H1 (cell line): ENCODE data around the gene CA9. TPM values are rescaled to one million over a fixed set of nuclear protein-coding genes. Genes with fewer than 3 reads are reported as not detected.

ENCODE experiments used
- CTCF ChIA-PET: fragments of 300-600 bp; sonication (Branson Sonifier 250); formaldehyde crosslinking; loops from one replicate; lab custom pipeline; 2021; ENCODE audit not compliant: partially characterized antibody; lab: Charles Lee
- POLR2A ChIA-PET: fragments of 300-600 bp; sonication (Branson Sonifier 250); formaldehyde crosslinking; loops from one replicate; lab custom pipeline; 2021; ENCODE audit warnings: inconsistent platforms; ENCODE audit not compliant: partially characterized antibody; lab: Charles Lee
- DNase-seq, 2 experiments: peaks; one replicate each; pipeline versions ENCODE4 v3.0.0 to v3.0.0-alpha.2; 2010 to 2022; ENCODE audit warnings: low spot score in 2 of 2, low read depth in 1 of 2, mixed read lengths in 1 of 2
- FAIRE-seq: peaks from 2 replicates; lab custom pipeline; 2011; peaks lifted over from hg19 to GRCh38; lab: Jason Lieb, UNC
- H2AFZ ChIP-seq: 2 replicates; pipeline ENCODE4 v1.8.1; 2012; ENCODE audit warnings: low read length, inconsistent platforms
- H2AK5ac ChIP-seq: 2 replicates; pipeline ENCODE4 v1.6.1; 2013; ENCODE audit warnings: low read depth, low read length
- H2BK120ac ChIP-seq: replicated peaks from 2 replicates; pipeline ENCODE3; 2013; ENCODE audit warnings: low read depth, low read length, inconsistent platforms
- H2BK12ac ChIP-seq: 2 replicates; pipeline ENCODE4 v1.6.1; 2013; ENCODE audit warnings: low read depth, low read length
- H2BK15ac ChIP-seq: 2 replicates; pipeline ENCODE4 v1.6.1; 2013; ENCODE audit warnings: low read length
- H2BK20ac ChIP-seq: 2 replicates; pipeline ENCODE4 v1.6.1; 2013; ENCODE audit warnings: low read length
- H2BK5ac ChIP-seq: 2 replicates; pipeline ENCODE4 v1.6.1; 2013; ENCODE audit warnings: low read depth, low read length
- H3K14ac ChIP-seq: 2 replicates; pipeline ENCODE4 v1.6.1; 2013; ENCODE audit warnings: inconsistent platforms; ENCODE audit not compliant: insufficient read length
- H3K18ac ChIP-seq: 2 replicates; pipeline ENCODE4 v1.6.1; 2013; ENCODE audit warnings: low read length; ENCODE audit errors: extremely low read depth
- H3K23ac ChIP-seq: 2 replicates; pipeline ENCODE4 v1.6.1; 2013; ENCODE audit warnings: inconsistent platforms; ENCODE audit not compliant: insufficient read length
- H3K23me2 ChIP-seq: 2 replicates; pipeline ENCODE4 v1.6.1; 2013; ENCODE audit warnings: low read depth, low read length
- H3K27ac ChIP-seq: 2 replicates; pipeline ENCODE4 v1.6.1; 2011; ENCODE audit warnings: low read depth, low read length, inconsistent platforms
- H3K27me3 ChIP-seq, 4 experiments: replicated peaks in 1 of 4; 1 replicate in 1 of 4; 2 replicates in 3 of 4; pipeline versions ENCODE4 v1.6.1 to v1.8.1; 2011 to 2013; ENCODE audit warnings: low read length in 3 of 4, mild to moderate bottlenecking in 3 of 4, inconsistent platforms in 2 of 4, mixed read lengths in 2 of 4, moderate library complexity in 1 of 4; ENCODE audit not compliant: control insufficient read depth in 3 of 4, insufficient read depth in 3 of 4; ENCODE audit errors: extremely low read depth in 1 of 4
- H3K36me3 ChIP-seq, 4 experiments: 2 replicates each; pipeline versions ENCODE4 v1.6.1 to v1.8.1; 2011 to 2013; ENCODE audit warnings: mild to moderate bottlenecking in 4 of 4, low read length in 3 of 4, moderate library complexity in 2 of 4, control low read depth in 1 of 4, inconsistent platforms in 1 of 4; ENCODE audit not compliant: insufficient read depth in 4 of 4, control insufficient read depth in 2 of 4
- H3K4ac ChIP-seq: replicated peaks from 2 replicates; pipeline ENCODE3; 2013; ENCODE audit warnings: low read length, low read depth, mixed read lengths, inconsistent platforms; ENCODE audit not compliant: insufficient read length
- H3K4me1 ChIP-seq, 4 experiments: replicated peaks in 1 of 4; 1 replicate in 1 of 4; 2 replicates in 3 of 4; pipeline versions ENCODE4 v1.6.1 to v1.8.1; 2011 to 2013; ENCODE audit warnings: low read length in 3 of 4, inconsistent platforms in 2 of 4, mixed read lengths in 1 of 4; ENCODE audit not compliant: insufficient read depth in 4 of 4, control insufficient read depth in 3 of 4
- H3K4me2 ChIP-seq, 2 experiments: 2 replicates each; pipeline versions ENCODE4 v1.6.1 to v1.8.1; 2011 to 2013; ENCODE audit warnings: low read depth in 2 of 2, low read length in 2 of 2, control low read depth in 1 of 2, inconsistent platforms in 1 of 2, mild to moderate bottlenecking in 1 of 2; ENCODE audit not compliant: insufficient read depth in 1 of 2
- H3K4me3 ChIP-seq, 4 experiments: fragments of 200-600, 300-600 bp in 1 of 4; sonication (generic), shearing (Covaris generic), sonication (Bioruptor Twin) in 1 of 4; 2 replicates each; pipeline versions ENCODE4 v1.5.1 to v1.8.1; 2011 to 2016; ENCODE audit warnings: low read length in 4 of 4, low read depth in 3 of 4, control low read depth in 2 of 4, inconsistent platforms in 2 of 4, mild to moderate bottlenecking in 2 of 4, mixed read lengths in 1 of 4, moderate library complexity in 1 of 4; ENCODE audit not compliant: insufficient read depth in 2 of 4; ENCODE audit errors: extremely low read depth in 1 of 4
- H3K56ac ChIP-seq: replicated peaks from 2 replicates; pipeline ENCODE3; 2013; ENCODE audit warnings: low read depth, mild to moderate bottlenecking, mixed read lengths, low read length, inconsistent platforms; ENCODE audit not compliant: insufficient read length
- H3K79me1 ChIP-seq: 2 replicates; pipeline ENCODE4 v1.6.1; 2013; ENCODE audit warnings: low read depth, low read length, control low read depth
- H3K79me2 ChIP-seq, 2 experiments: 2 replicates each; pipeline versions ENCODE4 v1.6.1 to v1.8.1; 2012 to 2013; ENCODE audit warnings: low read length in 2 of 2, mild to moderate bottlenecking in 2 of 2, inconsistent platforms in 1 of 2; ENCODE audit not compliant: insufficient read depth in 2 of 2, control insufficient read depth in 1 of 2
- H3K9ac ChIP-seq, 4 experiments: replicated peaks in 1 of 4; 1 replicate in 1 of 4; 2 replicates in 3 of 4; pipeline versions ENCODE4 v1.6.1 to v1.8.1; 2011 to 2013; ENCODE audit warnings: low read depth in 3 of 4, low read length in 3 of 4, control low read depth in 2 of 4, mild to moderate bottlenecking in 2 of 4, moderate library complexity in 2 of 4, inconsistent platforms in 1 of 4; ENCODE audit errors: extremely low read depth in 1 of 4
- H3K9me3 ChIP-seq, 2 experiments: 2 replicates each; pipeline versions ENCODE4 v1.6.1 to v1.8.1; 2012 to 2013; ENCODE audit warnings: mild to moderate bottlenecking in 2 of 2, moderate library complexity in 2 of 2, control low read depth in 1 of 2, inconsistent platforms in 1 of 2, low read depth in 1 of 2, low read length in 1 of 2, mixed read lengths in 1 of 2; ENCODE audit not compliant: insufficient read depth in 2 of 2
- H4K20me1 ChIP-seq, 2 experiments: replicated peaks in 1 of 2; 2 replicates each; pipeline versions ENCODE3 to v1.8.1; 2011 to 2013; ENCODE audit warnings: inconsistent platforms in 2 of 2, low read length in 2 of 2, mild to moderate bottlenecking in 1 of 2; ENCODE audit not compliant: insufficient read depth in 2 of 2, control insufficient read depth in 1 of 2
- H4K5ac ChIP-seq: 2 replicates; pipeline ENCODE4 v1.6.1; 2013; ENCODE audit warnings: low read length, low read depth, mixed read lengths, inconsistent platforms; ENCODE audit not compliant: insufficient read length
- H4K8ac ChIP-seq: 2 replicates; pipeline ENCODE4 v1.8.0; 2013; ENCODE audit warnings: mild to moderate bottlenecking, moderate library complexity, low read length, inconsistent platforms; ENCODE audit not compliant: insufficient read depth; ENCODE audit errors: extremely low read depth
- H4K91ac ChIP-seq: replicated peaks from 2 replicates; pipeline ENCODE3; 2013; ENCODE audit warnings: low read length, mixed read lengths, inconsistent platforms; ENCODE audit not compliant: insufficient read length
- CBX8 ChIP-seq: fragments of 300-800, 300-1000 bp; sonication (generic); IDR thresholded peaks from 2 replicates; pipeline ENCODE4 v1.7.1; 2016; ENCODE audit warnings: low read depth, low read length, borderline replicate concordance
- CHD2 ChIP-seq: IDR thresholded peaks from 2 replicates; pipeline ENCODE4 v1.6.1; 2012; ENCODE audit warnings: low read length, improper control_type of control experiment
- GABPA ChIP-seq: IDR thresholded peaks from 2 replicates; pipeline ENCODE4 v1.6.1; 2011; ENCODE audit warnings: mild to moderate bottlenecking, low read length, moderate library complexity, borderline replicate concordance; ENCODE audit not compliant: insufficient read depth
- RXRA ChIP-seq: IDR thresholded peaks from 2 replicates; pipeline ENCODE4 v1.6.1; 2011; ENCODE audit warnings: low read depth, mild to moderate bottlenecking, low read length, moderate library complexity; ENCODE audit not compliant: insufficient read depth
- SAP30 ChIP-seq: fragments of 300-600 bp; sonication (generic); IDR thresholded peaks from 2 replicates; pipeline ENCODE4 v1.7.1; 2012; ENCODE audit warnings: low read length, moderate library complexity, mild to moderate bottlenecking, inconsistent platforms; ENCODE audit not compliant: insufficient read depth, insufficient replicate concordance
- SIRT6 ChIP-seq: IDR thresholded peaks from one replicate; pipeline ENCODE4 v1.7.1; 2012; ENCODE audit warnings: low read length, inconsistent platforms
- SRF ChIP-seq: IDR thresholded peaks from 2 replicates; pipeline ENCODE4 v1.6.1; 2011; ENCODE audit warnings: mild to moderate bottlenecking, low read depth, low read length, moderate library complexity
- SUZ12 ChIP-seq: fragments of 200-600 bp; sonication (generic); IDR thresholded peaks from 2 replicates; pipeline ENCODE4 v1.6.1; 2012; ENCODE audit warnings: mild to moderate bottlenecking, inconsistent platforms, low read length, moderate library complexity, mixed read lengths
- TAF1 ChIP-seq: IDR thresholded peaks from 2 replicates; pipeline ENCODE4 v1.6.1; 2011; ENCODE audit warnings: mild to moderate bottlenecking, low read depth, low read length
- TAF7 ChIP-seq: optimal IDR thresholded peaks from 2 replicates; pipeline ENCODE3; 2011; ENCODE audit warnings: low read depth, mild to moderate bottlenecking, inconsistent platforms, low read length, moderate library complexity, borderline replicate concordance
- WGBS, 2 experiments: shearing (Covaris generic) in 1 of 2; methylation state at CpG; one replicate each; pipeline versions ENCODE4 v1.1.6 to v1.1.7; 2013 to 2015; ENCODE audit warnings: low lambda C conversion rate in 2 of 2, mixed read lengths in 2 of 2, inconsistent platforms in 1 of 2, low coverage in 1 of 2, missing lambda C conversion rate in 1 of 2; ENCODE audit not compliant: insufficient replicate concordance in 2 of 2, insufficient coverage in 1 of 2, insufficient read length in 1 of 2; ENCODE audit errors: extremely low coverage in 1 of 2, missing lambda C conversion rate in 1 of 2; 5-methylcytosine and 5-hydroxymethylcytosine counted together
- polyA plus RNA-seq, 7 experiments: library from polyadenylated mRNA; depleted of rRNA in 3 of 7; stranded (reverse) in 5 of 7; unstranded in 2 of 7; fragments of >200 nt in 5 of 7; fragments of 200-250 nt in 2 of 7; gene quantifications; 1 replicate in 5 of 7; 2 replicates in 1 of 7; 4 replicates in 1 of 7; pipeline versions ENCODE4 v1.2.1 to v1.2.3, GENCODE V29; 2011 to 2013; ENCODE audit warnings: missing spikeins in 2 of 7, mixed read lengths in 2 of 7
- total RNA-seq: library from RNA; stranded (reverse); fragmentation: NEBNext Ultra II Directional; extraction: Animal tissue kit (Norgen Biotek cat#: 25700); gene quantifications from 2 replicates; pipeline ENCODE4 v1.2.1, GENCODE V29; 2021

Gene CA9
- total and polyA plus RNA-seq, 2 of the 8 experiments (the other 6 are each of a cell fraction or from before 2014, with no cell fraction given), result 1.3 to 1.8 TPM

GRCh38 chr9:35686222-35687203 lies 12.8 kb downstream of the CA9 start:
- Histone ChIP-seq H3K23ac (no peak overlapping the region), H3K4ac (no peak overlapping the region), H4K8ac (0 out of 2 replicates have a peak overlapping the region, but pooled peaks have one; percentile 30), H3K79me1 (peaks cover 2% of the 10 kb centered on the region; the same call in 1 of the 2 replicates), H3K9ac (no peak overlapping the region; a peak in 1 of 7 replicates), H2BK20ac (no peak overlapping the region), H4K91ac (no peak overlapping the region), H3K23me2 (peaks cover 12% of the 10 kb centered on the region), H2AFZ (no peak overlapping the region), H2BK12ac (no peak overlapping the region), H2AK5ac (no peak overlapping the region), H3K14ac (no peak overlapping the region), H3K9me3 (no peaks in the 10 kb centered on the region), H4K20me1 (peaks cover 9 to 10% of the 10 kb centered on the region in 2 experiments), H3K4me3 (no peak overlapping the region), H3K36me3 (peaks cover 14 to 46% (median 33%) of the 10 kb centered on the region in 4 experiments), H3K79me2 (peaks cover 0 to 21% of the 10 kb centered on the region in 2 experiments; a peak in 2 of 4 replicates), H2BK5ac (no peak overlapping the region), H3K18ac (no peak overlapping the region), H4K5ac (no peak overlapping the region), H3K27ac (no peak overlapping the region), H3K56ac (no peak overlapping the region), H2BK15ac (no peak overlapping the region), H3K4me2 (no peak overlapping the region), H3K4me1 (peaks cover 6 to 17% (median 8%) of the 10 kb centered on the region in 4 experiments; a peak in 6 of 7 replicates), H3K27me3 (no peaks in the 10 kb centered on the region), H2BK120ac (no peak overlapping the region)
- FAIRE-seq, result no peak
- CTCF ChIA-PET, result interaction anchor here (0.7 to 14.1 kb wide), 9 partner anchors 9 to 985 kb away, joined by 3 to 347 read pairs (median 7); partner anchors contain the start of genes ARHGEF39, CCDC107 and RMRP
- no peak for DNase-seq
- 82% methylated on average over 11 of the region's 11 CpGs; no CpG with 5 or more reads in 1 of the 2 experiments for WGBS, 2 experiments
- POLR2A ChIA-PET, result interaction anchor here (0.8 to 8.4 kb wide), 7 partner anchors 8 to 42 kb away, joined by 4 to 55 read pairs (median 6); partner anchors contain the start of gene ARHGEF39
- TF ChIP-seq TAF7 (no peak), TAF1 (no peak), GABPA (no peak), SUZ12 (no peak), CHD2 (no peak), SAP30 (no peak), SRF (no peak), SIRT6 (no peak), RXRA (no peak), CBX8 (no peak)
